Measurements from ENCODE around the gene TMCC1. TPM values are rescaled to one million over a fixed set of nuclear protein-coding genes. Genes with fewer than 3 reads are reported as not detected.

TMCC1 gene
- total and polyA plus RNA-seq, 7 experiments from 2014 or later, result 2.6 to 39.4 (median 35.5) TPM

- peaks cover 0 to 4% (median 0%) of the 10 kb centered on the region in 5 donors for H3K27me3 Mint-ChIP-seq
- no peaks in the 10 kb centered on the region for H3K9me3 Mint-ChIP-seq
- ATAC-seq, result no peak
- peaks cover 0 to 34% (median 19%) of the 10 kb centered on the region in 5 donors for H3K36me3 Mint-ChIP-seq
- no peak overlapping the region for H3K4me3 ChIP-seq (ENCODE audit: low read length)
- DNase-seq, result no peak
- intact Hi-C loops (cut with micrococcal nuclease), result no loop called here
- ChIA-PET CTCF (no interaction called here), POLR2A (no interaction called here)
- H3K27me3 ChIP-seq (ENCODE audit: control insufficient read depth in 2 of 2, insufficient read depth in 2 of 2, low read length in 2 of 2), result no peaks in the 10 kb centered on the region
- no peak overlapping the region for H3K27ac ChIP-seq (ENCODE audit: low read depth, low read length)
- H3K27ac Mint-ChIP-seq, result no peak overlapping the region
- H3K4me1 Mint-ChIP-seq, result peaks cover 0 to 13% (median 4%) of the 10 kb centered on the region in 7 donors
- no peaks in the 10 kb centered on the region for H3K9me3 ChIP-seq (ENCODE audit: control insufficient read depth in 2 of 3, low read length in 3 of 3)
- H3K4me3 Mint-ChIP-seq, result no peak overlapping the region
- no peaks in the 10 kb centered on the region for H3K4me1 ChIP-seq (ENCODE audit: control insufficient read depth in 2 of 2, insufficient read depth in 2 of 2, low read length in 2 of 2)
- H3K36me3 ChIP-seq (ENCODE audit: control insufficient read depth in 2 of 3, insufficient read depth in 3 of 3, low read length in 3 of 3), result peaks cover 0 to 14% (median 0%) of the 10 kb centered on the region in 3 experiments
Measured at GRCh38 chr3:129672412-129672811, 221.1 kb downstream of the TMCC1 start.

DNA sequence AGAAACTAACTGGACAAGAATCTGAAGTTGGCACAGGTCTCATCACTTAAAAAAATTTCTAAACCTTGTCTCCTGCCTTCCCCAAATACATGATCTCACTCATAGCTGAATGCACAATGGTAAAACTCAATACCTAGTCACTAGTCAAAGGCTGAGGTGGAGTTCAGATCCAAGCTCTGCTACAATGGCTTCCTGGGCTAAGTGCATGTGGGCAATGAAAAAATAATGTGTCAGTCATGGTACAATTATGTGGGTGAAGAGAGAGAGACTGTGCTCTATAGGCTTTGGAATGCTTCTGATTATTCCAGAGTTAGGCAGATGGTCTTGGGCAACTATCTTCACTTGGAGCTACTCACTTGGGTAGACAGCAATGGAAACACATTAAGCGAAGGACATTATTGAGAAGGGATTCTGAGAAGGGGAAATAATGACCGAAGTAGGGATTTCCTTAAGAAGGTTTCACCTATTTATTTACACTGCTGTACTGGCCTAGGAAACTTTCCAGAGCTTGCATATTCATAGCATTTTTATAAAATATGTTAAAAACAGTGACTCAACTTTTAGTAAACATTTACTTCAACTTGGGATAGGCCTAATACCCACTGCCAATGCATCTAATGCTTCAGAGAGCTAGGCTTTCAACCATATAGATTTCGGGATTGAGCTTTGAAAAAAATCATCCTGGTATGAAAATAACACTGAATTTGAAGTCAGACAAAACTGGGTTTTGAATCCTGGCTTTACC, 228.3 kb downstream of the TMCC1 start:
- CTCF ChIA-PET, result no interaction called here
- Histone ChIP-seq H3K4me1 (ENCODE audit: control insufficient read depth in 2 of 2, insufficient read depth in 2 of 2, low read length in 2 of 2) (no peaks in the 10 kb centered on the region), H3K27ac (ENCODE audit: low read depth, low read length) (no peak overlapping the region), H3K9me3 (ENCODE audit: control insufficient read depth in 2 of 3, low read length in 3 of 3) (no peaks in the 10 kb centered on the region), H3K4me3 (ENCODE audit: low read length) (no peak overlapping the region), H3K27me3 (ENCODE audit: control insufficient read depth in 2 of 2, insufficient read depth in 2 of 2, low read length in 2 of 2) (no peaks in the 10 kb centered on the region), H3K36me3 (ENCODE audit: control insufficient read depth in 2 of 3, insufficient read depth in 3 of 3, low read length in 3 of 3) (peaks cover 0 to 3% (median 0%) of the 10 kb centered on the region in 3 experiments)
- no peak for DNase-seq
- Mint-ChIP-seq H3K27ac (no peak overlapping the region), H3K27me3 (no peaks in the 10 kb centered on the region), H3K4me3 (no peak overlapping the region), H3K9me3 (no peaks in the 10 kb centered on the region), H3K36me3 (peaks cover 0 to 22% (median 7%) of the 10 kb centered on the region in 5 donors), H3K4me1 (peaks cover 0 to 18% (median 8%) of the 10 kb centered on the region in 7 donors)
- POLR2A ChIA-PET, result no interaction called here
- intact Hi-C loops (cut with micrococcal nuclease), result no loop called here
- no peak for ATAC-seq

DNA sequence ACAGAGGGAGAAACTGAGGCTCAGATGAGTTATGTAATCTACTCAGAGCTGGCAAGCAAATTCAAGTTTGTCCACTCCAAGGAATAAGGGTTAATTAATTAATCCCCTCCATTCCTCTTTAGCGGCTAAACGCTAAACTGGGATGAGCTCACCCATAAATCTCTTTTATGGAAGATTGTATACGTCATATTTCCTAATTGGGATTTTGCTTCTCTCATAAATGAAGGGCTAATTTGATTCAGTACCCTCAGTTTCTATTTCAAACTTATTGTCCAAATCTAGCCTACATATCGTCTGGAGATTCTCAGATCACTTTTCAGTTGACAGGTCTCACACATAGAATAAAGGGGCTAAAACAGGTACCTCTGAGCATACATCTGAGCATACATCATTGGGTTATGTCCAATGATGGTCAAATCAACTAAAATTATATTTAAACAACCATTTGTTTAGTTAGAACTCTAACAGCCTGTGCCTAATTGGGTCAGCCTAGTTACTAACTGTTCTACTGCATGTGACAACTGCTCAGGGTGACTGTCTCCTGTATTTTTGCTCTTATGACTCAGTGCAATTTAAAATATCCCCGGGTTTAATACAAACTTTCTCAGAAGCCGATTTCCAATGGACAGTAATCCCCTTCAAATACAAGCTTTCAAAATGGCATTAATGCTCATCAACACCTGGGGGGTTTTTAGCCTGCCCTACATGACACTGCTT, 229.4 kb downstream of the TMCC1 start:
- H3K27ac ChIP-seq (ENCODE audit: low read depth, low read length), result no peak overlapping the region
- H3K4me1 ChIP-seq (ENCODE audit: control insufficient read depth in 2 of 2, insufficient read depth in 2 of 2, low read length in 2 of 2), result no peaks in the 10 kb centered on the region
- ChIA-PET POLR2A (no interaction called here), CTCF (no interaction called here)
- no peak overlapping the region for H3K4me3 Mint-ChIP-seq
- DNase-seq (no peak), ATAC-seq (no peak)
- no peak overlapping the region for H3K27ac Mint-ChIP-seq
- no peaks in the 10 kb centered on the region for H3K9me3 Mint-ChIP-seq
- peaks cover 2 to 25% (median 11%) of the 10 kb centered on the region in 7 donors for H3K4me1 Mint-ChIP-seq
- intact Hi-C loops (cut with micrococcal nuclease), result no loop called here
- no peaks in the 10 kb centered on the region for H3K9me3 ChIP-seq (ENCODE audit: control insufficient read depth in 2 of 3, low read length in 3 of 3)
- no peaks in the 10 kb centered on the region for H3K36me3 ChIP-seq (ENCODE audit: control insufficient read depth in 2 of 3, insufficient read depth in 3 of 3, low read length in 3 of 3)
- peaks cover 0 to 16% (median 6%) of the 10 kb centered on the region in 5 donors for H3K36me3 Mint-ChIP-seq
- no peaks in the 10 kb centered on the region for H3K27me3 ChIP-seq (ENCODE audit: control insufficient read depth in 2 of 2, insufficient read depth in 2 of 2, low read length in 2 of 2)
- H3K27me3 Mint-ChIP-seq, result no peaks in the 10 kb centered on the region
- H3K4me3 ChIP-seq (ENCODE audit: low read length), result no peak overlapping the region

DNA sequence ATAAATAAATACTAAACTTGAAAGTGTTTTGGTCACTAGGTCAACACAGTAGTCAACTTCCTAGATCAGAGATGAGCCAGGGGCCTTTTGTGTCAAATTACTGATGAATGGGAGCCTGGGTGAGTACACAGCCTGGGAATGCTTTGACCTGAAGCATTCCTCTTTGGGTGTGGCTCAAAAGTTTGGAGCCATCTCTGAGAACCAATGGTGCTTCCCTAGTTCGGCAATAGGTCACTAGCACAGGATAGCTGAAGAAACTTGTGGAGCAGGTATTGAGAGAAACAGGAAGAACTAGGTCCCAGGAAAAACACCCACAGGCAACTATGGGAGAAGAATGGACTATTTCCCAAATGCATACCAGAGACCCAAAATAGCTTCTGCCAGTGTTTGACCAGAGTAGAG, 230.5 kb downstream of the TMCC1 start:
- no peak for DNase-seq
- Histone ChIP-seq H3K9me3 (ENCODE audit: control insufficient read depth in 2 of 3, low read length in 3 of 3) (no peaks in the 10 kb centered on the region), H3K27ac (ENCODE audit: low read depth, low read length) (no peak overlapping the region), H3K4me1 (ENCODE audit: control insufficient read depth in 2 of 2, insufficient read depth in 2 of 2, low read length in 2 of 2) (no peaks in the 10 kb centered on the region), H3K27me3 (ENCODE audit: control insufficient read depth in 2 of 2, insufficient read depth in 2 of 2, low read length in 2 of 2) (no peaks in the 10 kb centered on the region), H3K36me3 (ENCODE audit: control insufficient read depth in 2 of 3, insufficient read depth in 3 of 3, low read length in 3 of 3) (no peaks in the 10 kb centered on the region), H3K4me3 (ENCODE audit: low read length) (no peak overlapping the region)
- ChIA-PET CTCF (no interaction called here), POLR2A (no interaction called here)
- no peak overlapping the region for H3K4me3 Mint-ChIP-seq
- intact Hi-C loops (cut with micrococcal nuclease), result no loop called here
- peak overlapping the region in 1 of 9 donors; percentile 12 for H3K27ac Mint-ChIP-seq
- no peaks in the 10 kb centered on the region for H3K27me3 Mint-ChIP-seq
- H3K9me3 Mint-ChIP-seq, result no peaks in the 10 kb centered on the region
- no peak for ATAC-seq
- H3K4me1 Mint-ChIP-seq, result peaks cover 6 to 29% (median 17%) of the 10 kb centered on the region in 7 donors
- peaks cover 0 to 13% (median 6%) of the 10 kb centered on the region in 5 donors for H3K36me3 Mint-ChIP-seq

- H3K36me3 Mint-ChIP-seq, result peaks cover 0 to 5% (median 0%) of the 10 kb centered on the region in 5 donors
- CTCF ChIA-PET, result no interaction called here
- no peak for ATAC-seq
- H3K27ac Mint-ChIP-seq, result no peak overlapping the region
- Histone ChIP-seq H3K4me1 (ENCODE audit: control insufficient read depth in 2 of 2, insufficient read depth in 2 of 2, low read length in 2 of 2) (no peaks in the 10 kb centered on the region), H3K4me3 (ENCODE audit: low read length) (no peak overlapping the region), H3K27me3 (ENCODE audit: control insufficient read depth in 2 of 2, insufficient read depth in 2 of 2, low read length in 2 of 2) (no peaks in the 10 kb centered on the region), H3K9me3 (ENCODE audit: control insufficient read depth in 2 of 3, low read length in 3 of 3) (no peaks in the 10 kb centered on the region), H3K27ac (ENCODE audit: low read depth, low read length) (no peak overlapping the region), H3K36me3 (ENCODE audit: control insufficient read depth in 2 of 3, insufficient read depth in 3 of 3, low read length in 3 of 3) (no peaks in the 10 kb centered on the region)
- intact Hi-C loops (cut with micrococcal nuclease), result no loop called here
- POLR2A ChIA-PET, result no interaction called here
- DNase-seq, result no peak
- H3K9me3 Mint-ChIP-seq, result no peaks in the 10 kb centered on the region
- H3K4me3 Mint-ChIP-seq, result no peak overlapping the region
- no peaks in the 10 kb centered on the region for H3K27me3 Mint-ChIP-seq
- peaks cover 7 to 29% (median 19%) of the 10 kb centered on the region in 7 donors for H3K4me1 Mint-ChIP-seq
Measured at GRCh38 chr3:129662191-129662608, 231.3 kb downstream of the TMCC1 start.

DNA sequence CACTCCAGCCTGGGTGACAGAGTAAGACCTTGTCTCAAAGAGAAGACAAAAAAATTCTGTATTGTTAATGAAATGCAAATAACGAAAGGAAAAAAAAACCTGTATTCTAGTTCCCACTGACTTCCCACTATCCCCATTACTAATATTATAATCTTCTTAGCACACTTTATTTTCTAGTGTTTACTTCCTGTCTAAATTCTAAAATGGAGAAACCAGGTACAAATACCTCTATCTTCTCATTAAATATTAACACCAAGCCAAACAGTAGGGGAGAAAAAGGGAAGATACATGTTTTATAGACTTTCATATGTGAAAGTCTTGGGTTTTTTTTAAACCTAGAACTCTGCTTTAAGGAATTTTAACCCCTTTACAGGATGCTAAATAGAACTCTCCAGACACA, 231.7 kb downstream of the TMCC1 start:
- Histone ChIP-seq H3K27ac (ENCODE audit: low read depth, low read length) (no peak overlapping the region), H3K36me3 (ENCODE audit: control insufficient read depth in 2 of 3, insufficient read depth in 3 of 3, low read length in 3 of 3) (no peaks in the 10 kb centered on the region), H3K4me3 (ENCODE audit: low read length) (no peak overlapping the region), H3K9me3 (ENCODE audit: control insufficient read depth in 2 of 3, low read length in 3 of 3) (no peaks in the 10 kb centered on the region), H3K4me1 (ENCODE audit: control insufficient read depth in 2 of 2, insufficient read depth in 2 of 2, low read length in 2 of 2) (no peaks in the 10 kb centered on the region), H3K27me3 (ENCODE audit: control insufficient read depth in 2 of 2, insufficient read depth in 2 of 2, low read length in 2 of 2) (no peaks in the 10 kb centered on the region)
- H3K27ac Mint-ChIP-seq, result no peak overlapping the region
- no peaks in the 10 kb centered on the region for H3K9me3 Mint-ChIP-seq
- H3K4me3 Mint-ChIP-seq, result no peak overlapping the region
- ChIA-PET POLR2A (no interaction called here), CTCF (no interaction called here)
- H3K27me3 Mint-ChIP-seq, result no peaks in the 10 kb centered on the region
- intact Hi-C loops (cut with micrococcal nuclease), result no loop called here
- peaks cover 0 to 5% (median 0%) of the 10 kb centered on the region in 5 donors for H3K36me3 Mint-ChIP-seq
- DNase-seq (no peak), ATAC-seq (no peak)
- peaks cover 7 to 29% (median 19%) of the 10 kb centered on the region in 7 donors for H3K4me1 Mint-ChIP-seq

All from naive thymus-derived CD4-positive, alpha-beta T cell (primary cell).